Measurements from ENCODE around the gene IRF7. TPM values are rescaled to one million over a fixed set of nuclear protein-coding genes. Genes with fewer than 3 reads are reported as not detected.

Gene IRF7
- total RNA-seq, 2 experiments from 2014 or later = 83.2 to 92.7 TPM

DNA sequence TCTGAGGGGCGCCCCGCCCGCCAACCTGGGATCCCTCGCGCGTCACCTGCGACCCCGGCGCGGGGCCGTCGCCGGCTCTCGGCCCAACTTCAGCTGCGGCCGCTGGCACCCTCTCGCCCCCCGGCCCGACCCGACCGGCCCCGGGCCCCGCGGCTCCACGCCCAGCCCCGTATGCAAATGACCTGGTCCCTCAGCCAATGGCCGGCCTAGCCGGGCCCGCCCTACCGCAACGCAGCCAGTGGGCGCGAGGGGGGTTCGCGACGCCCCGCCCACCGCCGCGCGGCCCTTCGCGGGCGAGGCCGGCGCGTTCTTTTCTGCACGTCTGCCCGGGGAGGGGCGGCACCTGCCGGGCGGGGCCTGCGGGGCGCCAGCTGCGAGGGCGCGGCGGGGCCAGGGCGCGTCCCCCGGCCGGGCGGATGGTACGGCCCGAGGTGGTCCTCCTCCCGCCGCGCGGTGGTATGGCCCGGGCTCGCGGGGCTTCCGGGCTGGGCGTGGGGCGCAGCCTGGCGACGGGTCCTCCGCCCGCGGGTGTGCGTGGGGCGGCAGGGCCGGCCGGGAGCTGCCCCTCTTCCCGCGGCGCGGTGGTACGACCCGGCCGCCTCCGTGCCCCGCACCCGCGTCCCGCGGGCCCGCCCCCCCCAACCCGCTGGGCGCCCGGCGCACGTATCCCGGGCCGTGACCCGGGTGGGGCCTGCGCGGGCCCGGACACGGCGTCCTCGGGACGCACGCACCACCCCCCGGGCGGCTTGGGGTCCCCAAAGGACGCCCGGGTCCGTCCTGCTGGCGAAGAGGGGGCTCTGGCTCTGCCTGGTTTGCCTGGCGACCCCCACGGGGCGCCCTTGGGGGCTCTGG is 47.2 kb downstream of the IRF7 start:
- Mint-ChIP-seq H3K27ac (no peak overlapping the region), H3K4me3 (peak overlapping the region; percentile 71), H3K4me1 (ENCODE audit: low read depth) (peaks cover 2% of the 10 kb centered on the region), H3K9me3 (no peaks in the 10 kb centered on the region), H3K36me3 (ENCODE audit: low read depth) (peaks cover 2% of the 10 kb centered on the region), H3K27me3 (ENCODE audit: low read depth) (no peaks in the 10 kb centered on the region)
- CTCF ChIA-PET = no interaction called here
- intact Hi-C loops (cut with micrococcal nuclease) = loop anchor here (1.0 to 2.0 kb wide), 3 partner anchors 8 to 20 kb away; partner anchors contain the start of genes LMNTD2, PHRF1 and RASSF7
- DNase-seq = peak; percentile 89

DNA sequence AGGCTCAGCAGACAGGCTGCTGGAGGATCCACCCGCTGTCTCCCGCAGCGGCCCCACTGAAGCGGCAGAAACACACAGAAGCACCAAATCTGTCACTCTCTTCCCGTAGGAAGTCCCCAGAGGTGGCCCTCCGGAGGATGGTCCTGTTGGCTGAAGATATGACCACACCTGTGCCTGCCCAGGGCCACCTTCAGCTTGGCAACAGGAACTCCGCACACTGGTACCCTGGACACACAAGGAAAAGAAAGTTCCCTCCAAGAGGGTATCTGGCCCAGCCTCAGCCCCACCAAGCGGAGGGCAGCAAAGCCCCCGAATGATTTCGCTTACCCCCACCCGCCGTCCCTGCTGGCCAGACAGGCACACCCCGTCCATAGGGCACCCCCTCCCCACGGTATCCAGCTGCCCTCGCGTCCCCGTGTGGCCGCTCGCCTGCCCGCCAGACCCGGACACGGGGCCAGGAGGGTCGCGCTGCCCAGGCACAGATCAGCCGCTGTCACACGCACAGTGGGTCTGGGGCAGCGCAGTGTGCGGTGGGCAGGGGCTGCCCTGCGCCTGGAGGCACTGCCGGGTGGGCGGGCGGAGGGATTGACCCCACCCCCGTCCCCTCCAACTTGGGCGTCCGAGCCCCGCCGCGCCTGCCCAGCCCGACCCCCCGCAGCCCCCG is 48.0 kb downstream of the IRF7 start:
- H3K27me3 Mint-ChIP-seq (ENCODE audit: low read depth) = no peaks in the 10 kb centered on the region
- no peak for DNase-seq
- peaks cover 3% of the 10 kb centered on the region for H3K36me3 Mint-ChIP-seq (ENCODE audit: low read depth)
- intact Hi-C loops (cut with micrococcal nuclease) = loop anchor here (1.0 to 2.0 kb wide), 3 partner anchors 7 to 21 kb away; partner anchors contain the start of genes LMNTD2, PHRF1 and RASSF7
- CTCF ChIA-PET = no interaction called here
- no peaks in the 10 kb centered on the region for H3K9me3 Mint-ChIP-seq
- peak overlapping the region; percentile 74 for H3K4me3 Mint-ChIP-seq
- H3K27ac Mint-ChIP-seq = no peak overlapping the region
- peaks cover 2% of the 10 kb centered on the region for H3K4me1 Mint-ChIP-seq (ENCODE audit: low read depth)

GRCh38 chr11:567011-567628 is 48.6 kb downstream of the IRF7 start:
- H3K36me3 Mint-ChIP-seq (ENCODE audit: low read depth) = peaks cover 3% of the 10 kb centered on the region
- CTCF ChIA-PET = no interaction called here
- H3K4me1 Mint-ChIP-seq (ENCODE audit: low read depth) = peaks cover 2% of the 10 kb centered on the region
- no peaks in the 10 kb centered on the region for H3K27me3 Mint-ChIP-seq (ENCODE audit: low read depth)
- H3K9me3 Mint-ChIP-seq = no peaks in the 10 kb centered on the region
- H3K4me3 Mint-ChIP-seq = peak overlapping the region; percentile 74
- H3K27ac Mint-ChIP-seq = no peak overlapping the region
- intact Hi-C loops (cut with micrococcal nuclease) = no loop called here
- no peak for DNase-seq

- Mint-ChIP-seq H3K27me3 (ENCODE audit: low read depth) (no peaks in the 10 kb centered on the region), H3K4me1 (ENCODE audit: low read depth) (peaks cover 8% of the 10 kb centered on the region), H3K4me3 (no peak overlapping the region), H3K36me3 (ENCODE audit: low read depth) (peaks cover 3% of the 10 kb centered on the region), H3K9me3 (no peaks in the 10 kb centered on the region), H3K27ac (no peak overlapping the region)
- no peak for DNase-seq
- CTCF ChIA-PET = interaction anchor here (0.7 to 3.8 kb wide), 3 partner anchors 11 to 116 kb away, joined by 3 to 18 read pairs (median 4); no protein-coding TSS in a partner anchor
- intact Hi-C loops (cut with micrococcal nuclease) = no loop called here
Observed at GRCh38 chr11:565921-566509, 49.7 kb downstream of the IRF7 start.

- CTCF ChIA-PET = interaction anchor here (0.7 to 3.8 kb wide), 2 partner anchors 9 to 13 kb away, joined by 3 to 18 read pairs; no protein-coding TSS in a partner anchor
- Mint-ChIP-seq H3K4me1 (ENCODE audit: low read depth) (peaks cover 12% of the 10 kb centered on the region), H3K36me3 (ENCODE audit: low read depth) (peaks cover 3% of the 10 kb centered on the region), H3K4me3 (no peak overlapping the region), H3K27me3 (ENCODE audit: low read depth) (no peaks in the 10 kb centered on the region), H3K9me3 (no peaks in the 10 kb centered on the region), H3K27ac (no peak overlapping the region)
- intact Hi-C loops (cut with micrococcal nuclease) = loop anchor here (5.0 kb wide), 1 partner anchor 233 kb away; the partner anchor contains the start of gene SLC25A22
- DNase-seq = no peak
Observed at GRCh38 chr11:563812-564578, 51.8 kb downstream of the IRF7 start.

- no peak overlapping the region for H3K27ac Mint-ChIP-seq
- no peaks in the 10 kb centered on the region for H3K9me3 Mint-ChIP-seq
- H3K36me3 Mint-ChIP-seq (ENCODE audit: low read depth) = peaks cover 3% of the 10 kb centered on the region
- intact Hi-C loops (cut with micrococcal nuclease) = loop anchor here (5.0 kb wide), 1 partner anchor 234 kb away; the partner anchor contains the start of gene SLC25A22
- no peak overlapping the region for H3K4me3 Mint-ChIP-seq
- H3K4me1 Mint-ChIP-seq (ENCODE audit: low read depth) = peaks cover 12% of the 10 kb centered on the region
- H3K27me3 Mint-ChIP-seq (ENCODE audit: low read depth) = no peaks in the 10 kb centered on the region
- DNase-seq = no peak
- CTCF ChIA-PET = interaction anchor here (0.7 to 3.8 kb wide), 2 partner anchors 8 to 13 kb away, joined by 3 to 18 read pairs; no protein-coding TSS in a partner anchor
Observed at GRCh38 chr11:563066-563811, 52.5 kb downstream of the IRF7 start.

Small RNAs within 50 kb of the gene (microRNA-seq; reads per million reads assigned to microRNA genes)
- 323 reads per million, percentile 73 among the genes with 10 or more reads in this experiment for gene MIR210 (ENCODE audit: borderline microRNAs expressed, borderline replicate concordance)

Other genes starting within 250 kb of the IRF7 start
- gene B4GALNT4, start 246.5 kb downstream of the IRF7 start, total RNA-seq = 1 to 10 TPM; 4.1 to 5.2 TPM
- not detected for gene PKP3, start 221.7 kb downstream of the IRF7 start, total RNA-seq
- gene SIGIRR, start 201.0 kb downstream of the IRF7 start, total RNA-seq = 10 to 100 TPM; 38.0 to 38.8 TPM
- gene ANO9, start 173.9 kb downstream of the IRF7 start, total RNA-seq = 10 to 100 TPM; 28.9 to 31.0 TPM
- 10 to 100 TPM; 12.1 to 15.0 TPM for gene PTDSS2, start 165.7 kb downstream of the IRF7 start, total RNA-seq
- 100 to 1,000 TPM; 101 to 102 TPM for gene RNH1, start 108.7 kb downstream of the IRF7 start, total RNA-seq
- 10 to 100 TPM; 22.0 to 25.8 TPM for gene HRAS, start 80.4 kb downstream of the IRF7 start, total RNA-seq
- gene LRRC56, start 78.4 kb downstream of the IRF7 start, total RNA-seq = 1 to 10 TPM; 1.0 to 1.3 TPM
- gene LMNTD2, start 55.2 kb downstream of the IRF7 start, total RNA-seq = 1 to 10 TPM; 4.5 to 5.2 TPM
- 1 to 10 TPM; 8.3 to 9.9 TPM for gene RASSF7, start 55.0 kb downstream of the IRF7 start, total RNA-seq
- gene PHRF1, start 39.5 kb downstream of the IRF7 start, total RNA-seq = 10 to 100 TPM; 25.6 to 26.1 TPM
- gene CDHR5, start 9.0 kb upstream of the IRF7 start, total RNA-seq = not detected
- not detected for gene SCT, start 11.2 kb upstream of the IRF7 start, total RNA-seq
- gene DRD4, start 21.3 kb upstream of the IRF7 start, total RNA-seq = 1 to 10 TPM; 1.0 to 1.2 TPM
- 10 to 100 TPM; 57.5 to 67.9 TPM for gene DEAF1, start 79.3 kb upstream of the IRF7 start, total RNA-seq
- gene TMEM80, start 79.9 kb upstream of the IRF7 start, total RNA-seq = 1 to 10 TPM; 5.6 to 6.0 TPM
- gene EPS8L2, start 90.3 kb upstream of the IRF7 start, total RNA-seq = 1 to 10 TPM; 7.1 to 8.1 TPM
- 100 to 1,000 TPM; 327 to 360 TPM for gene TALDO1, start 131.5 kb upstream of the IRF7 start, total RNA-seq
- gene GATD1, start 161.5 kb upstream of the IRF7 start, total RNA-seq = 10 to 100 TPM; 33.0 to 34.3 TPM
- under 1 TPM in 1 of 2 experiments, not detected in 1; 0.17 TPM for gene CEND1, start 174.1 kb upstream of the IRF7 start, total RNA-seq
- gene SLC25A22, start 182.3 kb upstream of the IRF7 start, total RNA-seq = 10 to 100 TPM; 19.1 to 21.8 TPM
- gene PIDD1, start 189.3 kb upstream of the IRF7 start, total RNA-seq = 10 to 100 TPM; 43.2 to 45.2 TPM
- gene RPLP2, start 194.0 kb upstream of the IRF7 start, total RNA-seq = 1,000 to 10,000 TPM; 3,807 to 3,940 TPM
- 10 to 100 TPM; 15.5 to 22.6 TPM for gene PNPLA2, start 203.0 kb upstream of the IRF7 start, total RNA-seq
- under 1 TPM; 0.32 to 0.41 TPM for gene CRACR2B, start 212.0 kb upstream of the IRF7 start, total RNA-seq
- gene CD151, start 217.0 kb upstream of the IRF7 start, total RNA-seq = 10 to 100 TPM; 16.3 to 18.1 TPM
- 10 to 100 TPM; 68.1 to 68.2 TPM for gene POLR2L, start 226.6 kb upstream of the IRF7 start, total RNA-seq
- gene TSPAN4, start 226.9 kb upstream of the IRF7 start, total RNA-seq = 1 to 10 TPM; 5.0 to 6.3 TPM